Measurements from ENCODE around the gene TMEM178A. TPM values are rescaled to one million over a fixed set of nuclear protein-coding genes. Genes with fewer than 3 reads are reported as not detected.

The TMEM178A gene
- total and polyA plus RNA-seq, 11 donors, result 0.65 to 4.6 (median 3.0) TPM

DNA sequence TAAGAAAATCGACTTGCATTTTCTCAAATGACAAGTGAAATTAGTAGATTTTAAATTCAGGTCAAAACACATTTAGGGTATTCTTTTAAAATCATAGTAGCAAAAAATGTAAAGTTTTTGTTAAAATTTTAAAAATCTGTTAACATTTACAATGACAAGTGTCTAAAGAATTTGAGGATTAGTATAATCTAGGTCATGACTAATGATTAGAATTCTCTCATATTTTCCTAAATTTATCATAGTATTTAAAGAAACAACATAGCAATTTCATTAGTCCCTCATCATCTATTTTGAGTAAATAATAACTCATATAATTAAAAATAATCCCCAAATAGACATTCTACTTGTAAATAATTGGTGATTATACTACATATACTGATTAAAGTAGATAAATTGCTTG, 89.7 kb downstream of the TMEM178A start:
- intact Hi-C loops (cut with DNase I), result no loop called here
- Histone ChIP-seq H3K27me3 (no peaks in the 10 kb centered on the region), H3K4me3 (no peak overlapping the region), H3K36me3 (peaks cover 0 to 100% (median 97%) of the 10 kb centered on the region in 9 donors), H3K9me3 (no peaks in the 10 kb centered on the region), H3K27ac (no peak overlapping the region), H3K4me1 (no peaks in the 10 kb centered on the region)
- 90 to 98% (median 93%) methylated on average over 1 of the region's 1 CpG for WGBS, 4 donors
- ATAC-seq, result no peak
- TF ChIP-seq POLR2A (IDR thresholded peaks at IDR 0.05), result no peak
- TF ChIP-seq, protein P1, sequence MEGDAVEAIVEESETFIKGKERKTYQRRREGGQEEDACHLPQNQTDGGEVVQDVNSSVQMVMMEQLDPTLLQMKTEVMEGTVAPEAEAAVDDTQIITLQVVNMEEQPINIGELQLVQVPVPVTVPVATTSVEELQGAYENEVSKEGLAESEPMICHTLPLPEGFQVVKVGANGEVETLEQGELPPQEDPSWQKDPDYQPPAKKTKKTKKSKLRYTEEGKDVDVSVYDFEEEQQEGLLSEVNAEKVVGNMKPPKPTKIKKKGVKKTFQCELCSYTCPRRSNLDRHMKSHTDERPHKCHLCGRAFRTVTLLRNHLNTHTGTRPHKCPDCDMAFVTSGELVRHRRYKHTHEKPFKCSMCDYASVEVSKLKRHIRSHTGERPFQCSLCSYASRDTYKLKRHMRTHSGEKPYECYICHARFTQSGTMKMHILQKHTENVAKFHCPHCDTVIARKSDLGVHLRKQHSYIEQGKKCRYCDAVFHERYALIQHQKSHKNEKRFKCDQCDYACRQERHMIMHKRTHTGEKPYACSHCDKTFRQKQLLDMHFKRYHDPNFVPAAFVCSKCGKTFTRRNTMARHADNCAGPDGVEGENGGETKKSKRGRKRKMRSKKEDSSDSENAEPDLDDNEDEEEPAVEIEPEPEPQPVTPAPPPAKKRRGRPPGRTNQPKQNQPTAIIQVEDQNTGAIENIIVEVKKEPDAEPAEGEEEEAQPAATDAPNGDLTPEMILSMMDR (IDR thresholded peaks at IDR 0.05), result no peak
- no peak for DNase-seq

DNA sequence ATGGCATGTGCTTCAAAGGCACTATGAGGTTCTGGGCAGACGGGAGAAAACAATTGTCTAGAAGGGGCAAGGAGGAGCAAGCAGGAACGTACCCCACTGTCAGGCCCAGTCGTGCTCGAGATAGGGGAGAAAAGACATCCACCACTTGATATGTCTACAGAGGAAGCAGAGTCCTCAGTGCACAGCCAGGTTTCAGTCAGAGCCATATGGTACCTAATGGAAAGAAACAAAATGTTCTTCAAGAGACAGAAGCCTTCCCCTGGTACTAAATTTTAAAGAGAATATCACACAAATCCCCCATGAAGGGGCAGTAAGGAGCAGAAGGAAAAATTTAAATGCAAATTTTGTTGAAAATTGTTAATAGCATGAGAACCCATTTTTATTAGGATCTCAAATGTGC, 91.4 kb downstream of the TMEM178A start:
- TF ChIP-seq, protein P1 (IDR thresholded peaks at IDR 0.05), result no peak
- no peak for TF ChIP-seq POLR2A (IDR thresholded peaks at IDR 0.05)
- Histone ChIP-seq H3K27ac (no peak overlapping the region), H3K4me3 (no peak overlapping the region), H3K36me3 (peaks cover 0 to 100% (median 93%) of the 10 kb centered on the region in 9 donors), H3K9me3 (no peaks in the 10 kb centered on the region), H3K4me1 (no peaks in the 10 kb centered on the region), H3K27me3 (no peaks in the 10 kb centered on the region)
- WGBS, 4 donors, result 94 to 95% (median 94%) methylated on average over 4 of the region's 4 CpGs
- ATAC-seq (no peak), DNase-seq (no peak)
- intact Hi-C loops (cut with DNase I), result no loop called here

DNA sequence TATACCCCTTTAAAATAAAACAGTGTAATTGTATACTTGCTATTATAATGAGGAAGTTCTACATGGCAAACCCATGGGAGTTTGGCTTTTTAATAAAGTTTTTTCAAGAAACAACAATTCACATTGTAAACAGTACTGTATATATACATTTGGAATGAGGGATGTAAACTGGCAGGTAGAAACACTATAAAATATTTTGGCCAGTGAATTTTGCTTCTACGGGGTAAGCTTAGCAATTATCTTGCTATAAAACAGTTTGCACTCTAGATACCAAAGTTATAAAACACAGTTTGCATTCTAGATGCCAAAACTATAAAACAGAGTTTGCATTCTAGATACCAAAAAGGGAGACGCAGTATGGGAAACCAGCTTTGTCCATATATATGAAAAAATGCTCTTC, 96.7 kb downstream of the TMEM178A start:
- peaks cover 0 to 96% (median 81%) of the 10 kb centered on the region in 9 donors for H3K36me3 ChIP-seq
- no peaks in the 10 kb centered on the region for H3K27me3 ChIP-seq
- ATAC-seq, result no peak
- WGBS, 4 donors, result 95 to 100% (median 98%) methylated on average over 2 of the region's 2 CpGs
- DNase-seq, result no peak
- no peak overlapping the region for H3K27ac ChIP-seq
- no peaks in the 10 kb centered on the region for H3K4me1 ChIP-seq
- intact Hi-C loops (cut with DNase I), result no loop called here
- TF ChIP-seq, protein P1 (IDR thresholded peaks at IDR 0.05), result no peak
- TF ChIP-seq POLR2A (IDR thresholded peaks at IDR 0.05), result no peak
- no peak overlapping the region for H3K4me3 ChIP-seq
- no peaks in the 10 kb centered on the region for H3K9me3 ChIP-seq

Other genes starting within 250 kb of the TMEM178A start
- 10 to 100 TPM; 26.2 to 45.4 (median 33.7) TPM for gene MAP4K3, start 228.6 kb upstream of the TMEM178A start, total RNA-seq
- 10 to 100 TPM; 14.5 to 20.3 TPM for gene MAP4K3, start 228.6 kb upstream of the TMEM178A start, polyA plus RNA-seq
- gene THUMPD2, start 113.3 kb downstream of the TMEM178A start, total RNA-seq, result 1 to 10 TPM; 3.6 to 6.2 (median 5.3) TPM
- 1 to 10 TPM; 5.2 to 5.9 TPM for gene THUMPD2, start 113.3 kb downstream of the TMEM178A start, polyA plus RNA-seq